COLO668 (cell line): ENCODE results near the gene MUCL1.
A peak's percentile ranks its signal among the peaks of the same experiment; 100 is the strongest.

Experiments
- DNase-seq: peaks from one replicate; lab custom pipeline; 2025; ENCODE audit not compliant: unreplicated experiment; lab: John Stamatoyannopoulos, UW

Gene MUCL1

GRCh38 chr12:54891717-54892478 is 37.6 kb downstream of the MUCL1 start:
- DNase-seq, result peak; percentile 70
